SK-N-SH (cell line): ENCODE data around the gene ZNF784. TPM values are rescaled to one million over a fixed set of nuclear protein-coding genes. Genes with fewer than 3 reads are reported as not detected.

ENCODE experiments used
- CTCF ChIA-PET: fragments of 300-600, 350-600 bp; formaldehyde crosslinking; extraction: SDS; loops from one replicate; lab custom pipeline; 2021; lab: Yijun Ruan, JAX
- POLR2A ChIA-PET: fragments of 350-600 bp; sonication (Branson Sonifier 250); formaldehyde crosslinking; extraction: SDS; loops from one replicate; lab custom pipeline; 2020; ENCODE audit warnings: antibody characterized with exemption, inconsistent platforms; lab: Yijun Ruan, JAX
- DNase-seq: peaks from one replicate; pipeline ENCODE4 v3.0.0; 2012
- H2AFZ ChIP-seq: fragments of 200-600 bp; sonication (generic); 2 replicates; pipeline ENCODE4 v1.8.1; 2016; ENCODE audit warnings: antibody characterized with exemption, mild to moderate bottlenecking, low read depth
- H3F3A ChIP-seq: fragments of 200-600 bp; sonication (generic); replicated peaks from 2 replicates; pipeline ENCODE3; 2016; ENCODE audit warnings: antibody characterized with exemption, mild to moderate bottlenecking; ENCODE audit not compliant: insufficient read depth
- H3K27ac ChIP-seq, 2 experiments: fragments of 200-500 bp in 1 of 2; fragments of 200-600 bp in 1 of 2; sonication (Bioruptor generic) in 1 of 2; sonication (generic), shearing (Covaris generic) in 1 of 2; 2 replicates each; pipeline versions ENCODE4 v1.5.1 to v1.6.1; 2014 to 2016; ENCODE audit warnings: low read depth in 2 of 2, inconsistent platforms in 1 of 2, low read length in 1 of 2, mild to moderate bottlenecking in 1 of 2, mixed read lengths in 1 of 2
- H3K27me3 ChIP-seq: fragments of 200-600 bp; sonication (generic), shearing (Covaris generic); 2 replicates; pipeline ENCODE4 v1.6.1; 2016; ENCODE audit warnings: mixed run types; ENCODE audit not compliant: insufficient read depth
- H3K36me3 ChIP-seq, 2 experiments: fragments of 200-500 bp in 1 of 2; fragments of 200-600 bp in 1 of 2; sonication (Bioruptor generic) in 1 of 2; sonication (generic) in 1 of 2; replicated peaks in 1 of 2; 2 replicates each; pipeline versions ENCODE3 to v1.5.1; 2014 to 2016; ENCODE audit warnings: low read length in 1 of 2, mild to moderate bottlenecking in 1 of 2; ENCODE audit not compliant: insufficient read depth in 2 of 2, control insufficient read depth in 1 of 2
- H3K4me1 ChIP-seq, 2 experiments: fragments of 200-500 bp in 1 of 2; fragments of 200-600 bp in 1 of 2; sonication (Bioruptor generic) in 1 of 2; sonication (generic), shearing (Covaris generic) in 1 of 2; 2 replicates each; pipeline versions ENCODE4 v1.5.1 to v1.6.1; 2014 to 2016; ENCODE audit warnings: low read depth in 1 of 2, low read length in 1 of 2, mixed run types in 1 of 2; ENCODE audit not compliant: insufficient read depth in 2 of 2, control insufficient read depth in 1 of 2
- H3K4me2 ChIP-seq: fragments of 200-600 bp; sonication (generic), shearing (Covaris generic); 2 replicates; pipeline ENCODE4 v1.6.1; 2017; ENCODE audit warnings: mixed run types
- H3K4me3 ChIP-seq, 2 experiments: fragments of 200-500 bp in 1 of 2; fragments of 200-600 bp in 1 of 2; sonication (Bioruptor generic) in 1 of 2; sonication (generic), shearing (Covaris generic) in 1 of 2; 2 replicates each; pipeline versions ENCODE4 v1.5.1 to v1.8.1; 2014 to 2016; ENCODE audit warnings: low read depth in 2 of 2, inconsistent platforms in 1 of 2, low read length in 1 of 2, mild to moderate bottlenecking in 1 of 2, mixed read lengths in 1 of 2, moderate library complexity in 1 of 2
- H3K79me2 ChIP-seq: fragments of 200-600 bp; sonication (generic); 2 replicates; pipeline ENCODE4 v1.8.1; 2017; ENCODE audit warnings: mild to moderate bottlenecking; ENCODE audit not compliant: insufficient read depth
- H3K9ac ChIP-seq: fragments of 200-600 bp; sonication (generic); 2 replicates; pipeline ENCODE4 v1.6.1; 2017; ENCODE audit warnings: mixed run types
- H3K9me2 ChIP-seq: fragments of 200-600 bp; sonication (generic); 2 replicates; pipeline ENCODE4 v1.6.1; 2017; ENCODE audit warnings: mixed run types
- H3K9me3 ChIP-seq: fragments of 200-600 bp; sonication (generic); 2 replicates; pipeline ENCODE4 v1.6.1; 2017; ENCODE audit warnings: mixed run types, mild to moderate bottlenecking, moderate library complexity
- H4K20me1 ChIP-seq: fragments of 200-600 bp; sonication (generic); 2 replicates; pipeline ENCODE4 v1.6.1; 2017; ENCODE audit warnings: mild to moderate bottlenecking, mixed run types; ENCODE audit not compliant: insufficient read depth
- EP300 ChIP-seq, 2 experiments: IDR thresholded peaks; 2 replicates each; pipeline versions ENCODE4 v1.4.0 to v1.6.1; 2012; ENCODE audit warnings: borderline replicate concordance in 1 of 2, low read depth in 1 of 2, low read length in 1 of 2
- GABPA ChIP-seq: IDR thresholded peaks from 2 replicates; pipeline ENCODE4 v1.4.0; 2012; ENCODE audit warnings: low read depth, mild to moderate bottlenecking
- MEF2A ChIP-seq: IDR thresholded peaks from 2 replicates; pipeline ENCODE4 v1.4.0; 2012; ENCODE audit warnings: low read depth, borderline replicate concordance
- NRF1 ChIP-seq: IDR thresholded peaks from 2 replicates; pipeline ENCODE4 v1.6.1; 2012; ENCODE audit warnings: low read depth, mild to moderate bottlenecking, low read length
- POLR2AphosphoS5 ChIP-seq: IDR thresholded peaks from 2 replicates; pipeline ENCODE4 v1.6.1; 2012; ENCODE audit warnings: low read depth, low read length
- RAD21 ChIP-seq: IDR thresholded peaks from 2 replicates; pipeline ENCODE4 v1.6.1; 2012; ENCODE audit warnings: mild to moderate bottlenecking, low read length
- RCOR1 ChIP-seq: fragments of 150-350 bp; IDR thresholded peaks from 2 replicates; pipeline ENCODE4 v1.6.1; 2017; ENCODE audit warnings: antibody characterized with exemption, low read length
- RFX5 ChIP-seq: IDR thresholded peaks from 2 replicates; pipeline ENCODE4 v1.6.1; 2012; ENCODE audit warnings: mild to moderate bottlenecking, improper control_type of control experiment, low read length
- TEAD4 ChIP-seq: IDR thresholded peaks from 2 replicates; pipeline ENCODE4 v1.4.0; 2012; ENCODE audit warnings: mild to moderate bottlenecking, borderline replicate concordance; ENCODE audit not compliant: insufficient read depth
- YY1 ChIP-seq: IDR thresholded peaks from 2 replicates; pipeline ENCODE4 v1.4.0; 2012; ENCODE audit warnings: low read depth, mild to moderate bottlenecking
- WGBS: methylation state at CpG from one replicate; pipeline ENCODE4 v1.1.6; 2017; ENCODE audit warnings: low lambda C conversion rate; 5-methylcytosine and 5-hydroxymethylcytosine counted together
- polyA plus RNA-seq, 3 experiments: library from polyadenylated mRNA; depleted of rRNA; stranded (reverse); fragments of >200 nt; gene quantifications; 2 replicates each; pipeline ENCODE4 v1.2.3, GENCODE V29; 2012
- TF ChIP-seq, protein P1 (sequence below): IDR thresholded peaks from 2 replicates; pipeline ENCODE4 v1.4.0; 2012; ENCODE audit warnings: low read depth, borderline replicate concordance
- TF ChIP-seq, protein P2 (sequence below): IDR thresholded peaks from 2 replicates; pipeline ENCODE4 v1.6.1; 2012; ENCODE audit warnings: mild to moderate bottlenecking, low read depth, low read length, moderate library complexity
- TF ChIP-seq, protein P3 (sequence below): IDR thresholded peaks from 2 replicates; pipeline ENCODE4 v1.4.0; 2012; ENCODE audit warnings: low read depth
- TF ChIP-seq, protein P4 (sequence below): fragments of 150-350 bp; IDR thresholded peaks from 2 replicates; pipeline ENCODE4 v1.6.1; 2016; ENCODE audit warnings: mild to moderate bottlenecking, low read depth, low read length

The ZNF784 gene
- polyA plus RNA-seq, 1 of the 3 experiments (the other 2 are of a cell fraction): 5.5 TPM

DNA sequence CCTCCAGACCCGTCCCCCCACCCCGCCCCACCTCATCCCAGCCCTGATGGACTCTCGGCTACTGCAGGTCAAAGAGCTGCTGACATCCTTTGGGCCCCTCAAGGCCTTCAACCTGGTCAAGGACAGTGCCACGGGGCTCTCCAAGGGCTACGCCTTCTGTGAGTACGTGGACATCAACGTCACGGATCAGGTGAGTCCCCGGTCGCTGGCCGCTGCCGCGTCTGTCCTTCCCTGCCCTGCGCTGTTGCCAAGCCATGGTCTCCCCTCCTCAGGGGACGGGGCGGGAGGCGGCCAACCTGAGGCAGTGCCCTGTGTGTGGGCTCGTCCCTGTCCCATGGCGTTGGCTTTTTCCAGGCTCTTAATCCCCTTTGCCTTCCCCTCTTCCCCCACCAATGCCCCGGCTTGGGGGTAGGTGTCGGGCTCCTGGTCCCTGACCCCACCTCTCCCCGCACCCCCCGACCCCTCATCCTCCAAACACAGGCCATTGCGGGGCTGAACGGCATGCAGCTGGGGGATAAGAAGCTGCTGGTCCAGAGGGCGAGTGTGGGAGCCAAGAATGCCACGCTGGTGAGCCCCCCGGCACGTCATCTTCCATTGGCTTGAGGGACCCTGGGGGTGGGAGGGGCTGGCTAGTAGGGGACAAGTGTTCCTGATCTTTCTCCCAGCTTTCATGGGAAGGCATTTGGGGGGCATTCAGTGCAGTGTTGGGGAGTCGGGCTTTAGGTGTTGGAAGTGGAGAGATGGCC, 44.4 kb upstream of the ZNF784 start (continued):
- TF ChIP-seq, protein P1, sequence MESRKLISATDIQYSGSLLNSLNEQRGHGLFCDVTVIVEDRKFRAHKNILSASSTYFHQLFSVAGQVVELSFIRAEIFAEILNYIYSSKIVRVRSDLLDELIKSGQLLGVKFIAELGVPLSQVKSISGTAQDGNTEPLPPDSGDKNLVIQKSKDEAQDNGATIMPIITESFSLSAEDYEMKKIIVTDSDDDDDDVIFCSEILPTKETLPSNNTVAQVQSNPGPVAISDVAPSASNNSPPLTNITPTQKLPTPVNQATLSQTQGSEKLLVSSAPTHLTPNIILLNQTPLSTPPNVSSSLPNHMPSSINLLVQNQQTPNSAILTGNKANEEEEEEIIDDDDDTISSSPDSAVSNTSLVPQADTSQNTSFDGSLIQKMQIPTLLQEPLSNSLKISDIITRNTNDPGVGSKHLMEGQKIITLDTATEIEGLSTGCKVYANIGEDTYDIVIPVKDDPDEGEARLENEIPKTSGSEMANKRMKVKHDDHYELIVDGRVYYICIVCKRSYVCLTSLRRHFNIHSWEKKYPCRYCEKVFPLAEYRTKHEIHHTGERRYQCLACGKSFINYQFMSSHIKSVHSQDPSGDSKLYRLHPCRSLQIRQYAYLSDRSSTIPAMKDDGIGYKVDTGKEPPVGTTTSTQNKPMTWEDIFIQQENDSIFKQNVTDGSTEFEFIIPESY: no peak

DNA sequence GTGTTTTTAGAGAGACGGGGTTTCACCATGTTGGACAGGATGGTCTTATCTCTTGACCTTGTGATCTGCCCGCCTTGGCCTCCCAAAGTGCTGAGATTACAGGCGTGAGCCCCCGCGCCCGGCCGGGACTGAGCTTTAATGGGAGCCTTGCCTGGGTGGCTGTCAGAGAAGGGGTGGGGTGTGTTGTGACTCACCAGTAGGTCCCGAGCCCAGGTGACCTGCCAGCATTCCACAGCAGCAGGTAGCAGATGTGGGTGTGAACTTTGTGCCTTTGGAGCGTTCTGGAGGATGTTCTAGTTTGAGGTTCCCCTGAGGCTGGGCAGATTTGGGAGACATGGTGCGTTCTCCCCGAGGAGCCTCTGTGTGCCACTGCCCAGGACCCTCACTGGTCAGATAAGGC, 43.6 kb upstream of the ZNF784 start:
- Histone ChIP-seq H4K20me1 (peaks cover 97% of the 10 kb centered on the region), H3K4me1 (peaks cover 0 to 7% of the 10 kb centered on the region in 2 experiments; a peak in 2 of 4 replicates), H3K36me3 (peaks cover 32 to 64% of the 10 kb centered on the region in 2 experiments), H3K9me2 (no peaks in the 10 kb centered on the region), H3K27me3 (no peaks in the 10 kb centered on the region), H3K4me3 (no peak overlapping the region), H3K79me2 (peaks cover 89% of the 10 kb centered on the region), H3K9me3 (no peaks in the 10 kb centered on the region), H3K9ac (no peak overlapping the region), H3F3A (peaks cover 25% of the 10 kb centered on the region), H3K4me2 (no peak overlapping the region), H3K27ac (no peak overlapping the region), H2AFZ (no peak overlapping the region)
- WGBS: 97% methylated on average over 10 of the region's 11 CpGs
- ChIA-PET CTCF (interaction anchor here (1.3 kb wide), 1 partner anchor 13 kb away, joined by 3 read pairs; the partner anchor contains the start of gene U2AF2), POLR2A (no interaction called here)
- no peak for DNase-seq
- TF ChIP-seq POLR2AphosphoS5 (no peak), NRF1 (no peak), TEAD4 (no peak), YY1 (no peak), EP300 (IDR thresholded peaks at IDR 0.05; ENCODE audit: borderline replicate concordance in 1 of 2, low read depth in 1 of 2, low read length in 1 of 2) (no peak), GABPA (no peak), RCOR1 (no peak), RFX5 (no peak), RAD21 (no peak), MEF2A (no peak)
- TF ChIP-seq, protein P2, sequence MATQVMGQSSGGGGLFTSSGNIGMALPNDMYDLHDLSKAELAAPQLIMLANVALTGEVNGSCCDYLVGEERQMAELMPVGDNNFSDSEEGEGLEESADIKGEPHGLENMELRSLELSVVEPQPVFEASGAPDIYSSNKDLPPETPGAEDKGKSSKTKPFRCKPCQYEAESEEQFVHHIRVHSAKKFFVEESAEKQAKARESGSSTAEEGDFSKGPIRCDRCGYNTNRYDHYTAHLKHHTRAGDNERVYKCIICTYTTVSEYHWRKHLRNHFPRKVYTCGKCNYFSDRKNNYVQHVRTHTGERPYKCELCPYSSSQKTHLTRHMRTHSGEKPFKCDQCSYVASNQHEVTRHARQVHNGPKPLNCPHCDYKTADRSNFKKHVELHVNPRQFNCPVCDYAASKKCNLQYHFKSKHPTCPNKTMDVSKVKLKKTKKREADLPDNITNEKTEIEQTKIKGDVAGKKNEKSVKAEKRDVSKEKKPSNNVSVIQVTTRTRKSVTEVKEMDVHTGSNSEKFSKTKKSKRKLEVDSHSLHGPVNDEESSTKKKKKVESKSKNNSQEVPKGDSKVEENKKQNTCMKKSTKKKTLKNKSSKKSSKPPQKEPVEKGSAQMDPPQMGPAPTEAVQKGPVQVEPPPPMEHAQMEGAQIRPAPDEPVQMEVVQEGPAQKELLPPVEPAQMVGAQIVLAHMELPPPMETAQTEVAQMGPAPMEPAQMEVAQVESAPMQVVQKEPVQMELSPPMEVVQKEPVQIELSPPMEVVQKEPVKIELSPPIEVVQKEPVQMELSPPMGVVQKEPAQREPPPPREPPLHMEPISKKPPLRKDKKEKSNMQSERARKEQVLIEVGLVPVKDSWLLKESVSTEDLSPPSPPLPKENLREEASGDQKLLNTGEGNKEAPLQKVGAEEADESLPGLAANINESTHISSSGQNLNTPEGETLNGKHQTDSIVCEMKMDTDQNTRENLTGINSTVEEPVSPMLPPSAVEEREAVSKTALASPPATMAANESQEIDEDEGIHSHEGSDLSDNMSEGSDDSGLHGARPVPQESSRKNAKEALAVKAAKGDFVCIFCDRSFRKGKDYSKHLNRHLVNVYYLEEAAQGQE: no peak
- TF ChIP-seq, protein P3, sequence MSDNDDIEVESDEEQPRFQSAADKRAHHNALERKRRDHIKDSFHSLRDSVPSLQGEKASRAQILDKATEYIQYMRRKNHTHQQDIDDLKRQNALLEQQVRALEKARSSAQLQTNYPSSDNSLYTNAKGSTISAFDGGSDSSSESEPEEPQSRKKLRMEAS: no peak
- TF ChIP-seq, protein P4, sequence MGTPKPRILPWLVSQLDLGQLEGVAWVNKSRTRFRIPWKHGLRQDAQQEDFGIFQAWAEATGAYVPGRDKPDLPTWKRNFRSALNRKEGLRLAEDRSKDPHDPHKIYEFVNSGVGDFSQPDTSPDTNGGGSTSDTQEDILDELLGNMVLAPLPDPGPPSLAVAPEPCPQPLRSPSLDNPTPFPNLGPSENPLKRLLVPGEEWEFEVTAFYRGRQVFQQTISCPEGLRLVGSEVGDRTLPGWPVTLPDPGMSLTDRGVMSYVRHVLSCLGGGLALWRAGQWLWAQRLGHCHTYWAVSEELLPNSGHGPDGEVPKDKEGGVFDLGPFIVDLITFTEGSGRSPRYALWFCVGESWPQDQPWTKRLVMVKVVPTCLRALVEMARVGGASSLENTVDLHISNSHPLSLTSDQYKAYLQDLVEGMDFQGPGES: no peak
